ENCODE measurements around the gene CCDC68.

CCDC68 gene

DNA sequence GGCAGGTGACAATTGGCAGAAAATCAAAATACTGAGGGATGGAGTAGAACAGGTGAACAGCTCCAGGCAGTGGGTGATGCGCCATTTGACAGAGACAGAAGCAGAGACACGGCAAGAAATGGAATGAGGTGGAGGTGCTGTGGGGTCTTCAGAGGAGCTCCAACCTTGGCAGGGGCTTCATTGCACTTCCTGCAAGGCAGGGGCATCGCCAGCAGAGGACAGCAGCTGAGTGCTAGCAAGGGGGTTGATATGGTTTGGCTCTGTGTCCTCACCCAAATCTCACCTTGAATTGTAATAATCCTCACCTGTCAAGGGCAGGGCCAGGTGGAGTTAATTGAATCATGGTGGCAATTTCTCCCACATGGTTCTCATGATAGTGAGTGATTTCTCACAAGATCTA lies 42.8 kb downstream of the CCDC68 start:
- Histone ChIP-seq H3K4me3 (replicated peaks; ENCODE audit: low read depth, low read length) (no peak overlapping the region), H3K36me3 (ENCODE audit: control insufficient read depth, insufficient read depth, low read length) (no peaks in the 10 kb centered on the region), H3K27me3 (replicated peaks; ENCODE audit: control insufficient read depth, insufficient read depth, low read length) (no peaks in the 10 kb centered on the region)
- no peak for DNase-seq (ENCODE audit: extremely low read depth, insufficient read length)
- TF ChIP-seq, protein P1, sequence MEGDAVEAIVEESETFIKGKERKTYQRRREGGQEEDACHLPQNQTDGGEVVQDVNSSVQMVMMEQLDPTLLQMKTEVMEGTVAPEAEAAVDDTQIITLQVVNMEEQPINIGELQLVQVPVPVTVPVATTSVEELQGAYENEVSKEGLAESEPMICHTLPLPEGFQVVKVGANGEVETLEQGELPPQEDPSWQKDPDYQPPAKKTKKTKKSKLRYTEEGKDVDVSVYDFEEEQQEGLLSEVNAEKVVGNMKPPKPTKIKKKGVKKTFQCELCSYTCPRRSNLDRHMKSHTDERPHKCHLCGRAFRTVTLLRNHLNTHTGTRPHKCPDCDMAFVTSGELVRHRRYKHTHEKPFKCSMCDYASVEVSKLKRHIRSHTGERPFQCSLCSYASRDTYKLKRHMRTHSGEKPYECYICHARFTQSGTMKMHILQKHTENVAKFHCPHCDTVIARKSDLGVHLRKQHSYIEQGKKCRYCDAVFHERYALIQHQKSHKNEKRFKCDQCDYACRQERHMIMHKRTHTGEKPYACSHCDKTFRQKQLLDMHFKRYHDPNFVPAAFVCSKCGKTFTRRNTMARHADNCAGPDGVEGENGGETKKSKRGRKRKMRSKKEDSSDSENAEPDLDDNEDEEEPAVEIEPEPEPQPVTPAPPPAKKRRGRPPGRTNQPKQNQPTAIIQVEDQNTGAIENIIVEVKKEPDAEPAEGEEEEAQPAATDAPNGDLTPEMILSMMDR (IDR thresholded peaks at IDR 0.05; ENCODE audit: insufficient read depth, low read length, poor library complexity, severe bottlenecking): peak; percentile 10

DNA sequence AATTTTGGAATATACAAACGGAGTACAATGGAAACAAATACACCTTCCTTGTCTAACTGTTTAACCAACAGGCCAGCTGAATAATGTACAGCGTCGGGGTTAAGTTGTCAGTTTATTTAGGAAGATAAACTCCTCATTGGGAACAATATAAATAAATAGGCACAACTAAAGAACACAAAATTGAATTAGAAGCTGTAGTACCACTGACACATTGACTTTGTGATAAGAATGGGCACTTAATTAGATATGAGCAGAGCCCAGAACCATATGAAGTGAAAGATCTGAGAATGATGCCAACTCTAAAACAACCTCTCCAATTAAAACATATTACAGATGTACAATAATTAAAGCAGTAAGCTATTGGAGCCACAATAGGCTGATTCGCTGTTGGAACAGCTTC lies 44.4 kb downstream of the CCDC68 start:
- no peak overlapping the region for H3K4me3 ChIP-seq (replicated peaks; ENCODE audit: low read depth, low read length)
- H3K36me3 ChIP-seq (ENCODE audit: control insufficient read depth, insufficient read depth, low read length): no peaks in the 10 kb centered on the region
- TF ChIP-seq, protein P1 (IDR thresholded peaks at IDR 0.05; ENCODE audit: insufficient read depth, low read length, poor library complexity, severe bottlenecking): no peak
- DNase-seq (ENCODE audit: extremely low read depth, insufficient read length): no peak
- H3K27me3 ChIP-seq (replicated peaks; ENCODE audit: control insufficient read depth, insufficient read depth, low read length): no peaks in the 10 kb centered on the region

DNA sequence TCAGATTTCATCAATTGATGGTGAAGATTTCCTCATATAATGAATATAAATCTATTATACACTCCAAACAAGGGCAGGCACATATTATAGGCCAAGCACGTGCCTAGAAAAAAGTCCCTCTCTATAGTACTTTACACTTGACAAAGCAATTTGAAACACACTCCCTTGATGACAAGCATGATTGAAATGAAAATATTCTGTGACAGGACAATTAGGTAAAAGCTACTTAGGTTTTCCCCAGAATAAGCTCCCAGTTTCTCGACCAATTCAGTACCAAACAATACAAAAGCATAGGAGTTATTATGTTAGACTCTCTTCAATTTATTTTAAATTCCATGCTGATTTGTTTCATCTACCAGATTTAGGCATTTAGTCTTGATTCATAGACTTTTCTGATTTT lies 47.7 kb downstream of the CCDC68 start:
- Histone ChIP-seq H3K27me3 (replicated peaks; ENCODE audit: control insufficient read depth, insufficient read depth, low read length) (no peaks in the 10 kb centered on the region), H3K4me3 (replicated peaks; ENCODE audit: low read depth, low read length) (no peak overlapping the region), H3K36me3 (ENCODE audit: control insufficient read depth, insufficient read depth, low read length) (no peaks in the 10 kb centered on the region)
- no peak for DNase-seq (ENCODE audit: extremely low read depth, insufficient read length)
- TF ChIP-seq, protein P1 (IDR thresholded peaks at IDR 0.05; ENCODE audit: insufficient read depth, low read length, poor library complexity, severe bottlenecking): no peak

DNA sequence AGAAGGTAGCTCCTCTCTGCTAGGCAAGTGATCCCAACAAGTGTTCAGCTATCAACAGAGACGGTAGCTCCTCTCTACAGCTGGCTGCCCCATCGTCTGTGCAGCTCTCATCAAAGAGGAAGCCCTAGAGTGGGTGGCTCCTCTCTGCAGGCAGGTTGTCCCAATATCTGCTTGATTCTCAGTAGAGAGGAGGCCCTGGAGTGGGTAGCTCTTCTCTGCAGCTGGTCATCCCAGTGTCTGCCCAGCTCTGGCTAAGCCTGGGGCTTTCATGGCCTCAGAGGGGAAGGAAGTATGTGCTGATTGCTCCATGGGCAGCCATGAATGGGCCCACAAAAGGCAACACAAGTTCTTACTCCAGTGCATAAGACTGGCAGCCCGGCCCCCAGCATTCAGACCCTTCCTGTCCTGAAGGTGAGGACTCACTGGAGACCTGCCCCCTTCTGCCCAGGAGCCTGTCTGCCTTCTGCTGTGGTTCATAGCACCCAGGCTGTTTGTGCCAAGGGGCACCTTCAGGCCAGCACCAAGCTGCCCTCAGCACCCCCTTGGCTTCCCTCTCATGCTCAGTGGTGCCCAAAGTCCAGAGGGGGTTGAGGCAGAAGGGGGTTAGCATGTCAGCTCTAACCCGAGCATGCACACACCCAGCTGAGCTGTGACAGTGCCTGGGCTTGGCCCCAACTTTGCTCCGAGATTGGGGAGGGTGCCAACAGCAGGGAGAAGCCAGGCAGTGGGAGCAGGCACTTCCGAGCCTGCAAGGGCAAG lies 48.9 kb downstream of the CCDC68 start:
- H3K4me3 ChIP-seq (replicated peaks; ENCODE audit: low read depth, low read length): no peak overlapping the region
- H3K27me3 ChIP-seq (replicated peaks; ENCODE audit: control insufficient read depth, insufficient read depth, low read length): no peaks in the 10 kb centered on the region
- no peaks in the 10 kb centered on the region for H3K36me3 ChIP-seq (ENCODE audit: control insufficient read depth, insufficient read depth, low read length)
- TF ChIP-seq, protein P1 (IDR thresholded peaks at IDR 0.05; ENCODE audit: insufficient read depth, low read length, poor library complexity, severe bottlenecking): no peak
- DNase-seq (ENCODE audit: extremely low read depth, insufficient read length): no peak

DNA sequence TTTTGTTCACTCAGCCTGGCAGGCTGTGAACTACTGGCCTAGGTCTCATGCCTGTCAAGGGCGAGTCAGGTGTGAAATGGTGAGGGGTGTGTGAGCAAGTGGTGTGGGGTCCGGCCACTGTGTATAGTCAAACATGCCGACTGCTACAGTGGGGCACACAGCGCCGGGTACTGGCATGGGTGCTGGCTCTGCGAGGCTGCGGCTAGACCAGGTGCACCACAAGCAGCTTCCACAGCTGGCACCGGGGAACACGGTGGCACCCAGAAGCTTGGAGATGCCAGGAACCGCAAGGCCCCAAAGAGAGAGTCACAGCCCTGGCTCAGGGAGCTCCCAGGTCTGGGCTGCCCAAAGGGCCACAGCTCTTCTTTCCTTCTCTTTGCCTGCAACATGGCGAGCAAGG lies 49.7 kb downstream of the CCDC68 start:
- no peaks in the 10 kb centered on the region for H3K27me3 ChIP-seq (replicated peaks; ENCODE audit: control insufficient read depth, insufficient read depth, low read length)
- no peak for DNase-seq (ENCODE audit: extremely low read depth, insufficient read length)
- no peak overlapping the region for H3K4me3 ChIP-seq (replicated peaks; ENCODE audit: low read depth, low read length)
- TF ChIP-seq, protein P1 (IDR thresholded peaks at IDR 0.05; ENCODE audit: insufficient read depth, low read length, poor library complexity, severe bottlenecking): no peak
- H3K36me3 ChIP-seq (ENCODE audit: control insufficient read depth, insufficient read depth, low read length): no peaks in the 10 kb centered on the region
